AG04450 (cell line): ENCODE results near the gene ZDHHC7. TPM values are rescaled to one million over a fixed set of nuclear protein-coding genes. Genes with fewer than 3 reads are reported as not detected.

Source experiments
- CTCF ChIA-PET: fragments of 300-600, 350-600 bp; formaldehyde crosslinking; extraction: SDS; loops from one replicate; lab custom pipeline; 2022; ENCODE audit warnings: antibody characterized with exemption, inconsistent platforms; lab: Charles Lee
- POLR2A ChIA-PET: fragments of 350-600 bp; formaldehyde crosslinking; extraction: SDS; loops from one replicate; lab custom pipeline; 2021; ENCODE audit warnings: antibody characterized with exemption, inconsistent platforms; lab: Yijun Ruan, JAX
- DNase-seq: peaks from one replicate; pipeline ENCODE4 v3.0.0-alpha.2; 2011; ENCODE audit warnings: low read depth, low spot score
- H3K27ac ChIP-seq: one replicate; pipeline ENCODE4 v1.5.1; 2012; ENCODE audit warnings: low read depth, low read length, control low read depth
- H3K27me3 ChIP-seq: one replicate; pipeline ENCODE4 v1.6.0; 2012; ENCODE audit warnings: low read length; ENCODE audit not compliant: control insufficient read depth, insufficient read depth
- H3K4me3 ChIP-seq: 2 replicates; pipeline ENCODE4 v1.5.1; 2011; ENCODE audit warnings: mild to moderate bottlenecking, low read depth, low read length, control low read depth
- H3K9me3 ChIP-seq: 2 replicates; pipeline ENCODE4 v1.5.1; 2012; ENCODE audit warnings: low read length; ENCODE audit not compliant: control insufficient read depth, insufficient read depth
- polyA plus RNA-seq: library from polyadenylated mRNA; depleted of rRNA; stranded (reverse); fragments of >200 nt; gene quantifications from 2 replicates; pipeline ENCODE4 v1.2.3, GENCODE V29; 2011
- TF ChIP-seq, protein P1 (sequence below): IDR thresholded peaks from 2 replicates; pipeline ENCODE4 v1.5.1; 2011; ENCODE audit warnings: low read depth, low read length, control low read depth, inconsistent platforms

Gene ZDHHC7
- polyA plus RNA-seq, 1 experiment, result 136 TPM

DNA sequence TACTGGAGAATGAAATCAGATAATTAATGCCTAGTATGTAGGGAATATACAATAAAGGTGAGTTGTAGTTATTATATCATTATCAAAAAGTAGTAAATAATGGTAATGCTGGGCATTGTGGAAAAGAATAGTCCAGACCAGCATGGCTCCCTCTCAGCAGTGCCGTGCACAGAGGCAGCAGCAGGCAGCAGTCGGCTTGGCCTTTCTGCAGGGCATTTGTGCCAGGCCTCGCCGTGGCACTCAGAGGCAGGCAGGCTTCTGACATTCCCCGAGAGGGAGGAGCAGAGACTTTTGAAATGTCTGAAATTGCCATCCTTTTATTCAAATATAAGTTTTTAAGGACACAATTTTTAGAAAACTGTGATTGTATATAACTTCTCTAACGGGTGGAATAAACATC lies 31.3 kb upstream of the ZDHHC7 start:
- ChIA-PET POLR2A (interaction anchor here (0.6 kb wide), 1 partner anchor 27 kb away, joined by 8 read pairs; no protein-coding TSS in a partner anchor), CTCF (interaction anchor here (1.6 kb wide), 1 partner anchor 13 kb away, joined by 4 read pairs; no protein-coding TSS in a partner anchor)
- Histone ChIP-seq H3K27ac (no peak overlapping the region), H3K4me3 (no peak overlapping the region), H3K9me3 (no peaks in the 10 kb centered on the region; the same call in 1 of the 2 replicates), H3K27me3 (no peaks in the 10 kb centered on the region)
- no peak for DNase-seq
- TF ChIP-seq, protein P1, sequence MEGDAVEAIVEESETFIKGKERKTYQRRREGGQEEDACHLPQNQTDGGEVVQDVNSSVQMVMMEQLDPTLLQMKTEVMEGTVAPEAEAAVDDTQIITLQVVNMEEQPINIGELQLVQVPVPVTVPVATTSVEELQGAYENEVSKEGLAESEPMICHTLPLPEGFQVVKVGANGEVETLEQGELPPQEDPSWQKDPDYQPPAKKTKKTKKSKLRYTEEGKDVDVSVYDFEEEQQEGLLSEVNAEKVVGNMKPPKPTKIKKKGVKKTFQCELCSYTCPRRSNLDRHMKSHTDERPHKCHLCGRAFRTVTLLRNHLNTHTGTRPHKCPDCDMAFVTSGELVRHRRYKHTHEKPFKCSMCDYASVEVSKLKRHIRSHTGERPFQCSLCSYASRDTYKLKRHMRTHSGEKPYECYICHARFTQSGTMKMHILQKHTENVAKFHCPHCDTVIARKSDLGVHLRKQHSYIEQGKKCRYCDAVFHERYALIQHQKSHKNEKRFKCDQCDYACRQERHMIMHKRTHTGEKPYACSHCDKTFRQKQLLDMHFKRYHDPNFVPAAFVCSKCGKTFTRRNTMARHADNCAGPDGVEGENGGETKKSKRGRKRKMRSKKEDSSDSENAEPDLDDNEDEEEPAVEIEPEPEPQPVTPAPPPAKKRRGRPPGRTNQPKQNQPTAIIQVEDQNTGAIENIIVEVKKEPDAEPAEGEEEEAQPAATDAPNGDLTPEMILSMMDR, result no peak

DNA sequence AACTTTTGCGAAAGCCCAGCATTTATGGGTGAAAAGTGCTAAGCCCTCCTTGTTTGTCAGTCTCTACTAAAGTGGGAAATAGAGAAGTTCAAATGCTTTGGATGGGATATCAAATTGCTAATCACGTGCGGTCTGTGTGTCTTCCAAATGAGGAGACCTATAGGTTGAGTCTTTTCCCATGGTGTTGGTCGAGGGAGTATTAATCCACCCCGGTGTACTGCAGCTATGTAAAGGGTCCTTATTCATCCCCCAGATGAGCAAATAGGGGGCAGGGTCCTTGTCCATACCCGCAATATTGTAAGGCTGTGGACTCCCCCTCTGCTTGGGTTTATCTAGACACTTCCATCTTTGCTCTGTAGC lies 30.8 kb upstream of the ZDHHC7 start:
- POLR2A ChIA-PET, result no interaction called here
- H3K9me3 ChIP-seq, result no peaks in the 10 kb centered on the region; the same call in 1 of the 2 replicates
- H3K27ac ChIP-seq, result no peak overlapping the region
- CTCF ChIA-PET, result interaction anchor here (1.6 kb wide), 1 partner anchor 14 kb away, joined by 4 read pairs; no protein-coding TSS in a partner anchor
- DNase-seq, result no peak
- TF ChIP-seq, protein P1, result no peak
- no peaks in the 10 kb centered on the region for H3K27me3 ChIP-seq
- no peak overlapping the region for H3K4me3 ChIP-seq

DNA sequence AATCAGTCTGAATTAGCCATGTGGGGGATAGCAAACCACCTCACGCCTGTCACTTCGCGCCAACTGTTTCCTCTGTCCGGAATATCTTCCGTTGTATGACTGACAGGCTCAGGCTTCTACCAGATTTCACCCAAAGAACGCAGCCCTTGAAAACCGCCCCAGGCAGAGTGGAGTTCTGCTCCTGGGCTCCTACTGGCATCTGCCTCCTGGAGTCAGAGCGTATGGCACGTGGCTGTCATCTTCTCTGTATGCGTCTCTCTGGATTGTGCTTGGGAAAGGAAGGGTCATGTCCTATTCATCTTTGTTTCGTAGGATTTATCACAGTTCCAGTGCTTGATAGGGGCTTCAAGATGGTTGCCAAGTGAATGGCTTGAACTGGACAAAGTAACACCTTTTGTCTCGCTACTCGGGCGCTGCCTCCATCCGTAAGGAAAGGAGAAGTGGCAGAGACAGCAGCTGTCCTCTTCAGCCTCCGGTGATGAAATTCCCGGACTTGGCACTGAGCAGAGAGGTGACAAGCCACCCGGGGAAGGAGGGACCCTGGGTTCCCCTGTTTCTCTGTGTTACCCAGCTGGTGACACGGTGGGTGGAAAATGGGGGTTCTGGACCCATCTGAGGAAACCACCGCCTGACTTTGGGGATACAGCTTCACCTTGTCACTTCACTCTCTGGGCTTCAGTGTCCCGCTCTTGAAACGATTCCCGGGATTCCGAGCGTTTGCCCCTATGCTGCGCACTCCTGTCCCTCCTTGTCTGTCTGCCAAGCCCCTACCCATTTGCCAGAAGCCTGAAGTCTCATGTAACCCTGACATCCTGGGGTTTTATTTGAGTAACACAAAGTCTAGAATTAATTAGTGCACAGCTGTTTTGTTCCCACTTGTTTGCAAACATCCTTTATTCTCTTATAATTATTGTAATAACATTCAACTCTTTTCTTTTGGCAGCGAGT lies 30.2 kb upstream of the ZDHHC7 start:
- Histone ChIP-seq H3K27me3 (no peaks in the 10 kb centered on the region), H3K4me3 (no peak overlapping the region), H3K27ac (no peak overlapping the region), H3K9me3 (no peaks in the 10 kb centered on the region; the same call in 1 of the 2 replicates)
- no peak for DNase-seq
- TF ChIP-seq, protein P1, result no peak
- POLR2A ChIA-PET, result no interaction called here
- CTCF ChIA-PET, result interaction anchor here (1.6 kb wide), 1 partner anchor 15 kb away, joined by 4 read pairs; no protein-coding TSS in a partner anchor

DNA sequence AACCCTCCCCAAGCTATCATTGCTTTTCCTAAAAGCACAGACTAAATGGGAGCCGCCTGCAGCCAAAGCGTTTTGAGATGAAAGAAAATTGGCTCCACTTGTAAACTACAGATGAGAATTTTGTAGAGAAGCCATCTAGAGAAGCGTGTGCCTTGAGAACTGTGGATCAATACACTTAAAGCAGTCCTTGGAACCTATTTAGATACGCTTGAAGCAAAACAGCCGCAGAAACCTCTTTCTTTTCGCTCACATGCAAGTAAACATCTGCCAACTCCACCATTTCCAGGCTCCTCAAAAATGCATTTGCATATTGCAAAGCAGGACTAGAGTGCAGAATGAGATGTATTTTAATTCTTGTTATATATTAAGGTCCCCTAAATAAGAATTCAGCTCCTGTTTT lies 29.4 kb upstream of the ZDHHC7 start:
- Histone ChIP-seq H3K4me3 (no peak overlapping the region), H3K27ac (no peak overlapping the region), H3K27me3 (no peaks in the 10 kb centered on the region), H3K9me3 (no peaks in the 10 kb centered on the region; the same call in 1 of the 2 replicates)
- no peak for DNase-seq
- ChIA-PET CTCF (interaction anchor here (1.0 kb wide), 1 partner anchor 70 kb away, joined by 3 read pairs; no protein-coding TSS in a partner anchor), POLR2A (no interaction called here)
- TF ChIP-seq, protein P1, result no peak

DNA sequence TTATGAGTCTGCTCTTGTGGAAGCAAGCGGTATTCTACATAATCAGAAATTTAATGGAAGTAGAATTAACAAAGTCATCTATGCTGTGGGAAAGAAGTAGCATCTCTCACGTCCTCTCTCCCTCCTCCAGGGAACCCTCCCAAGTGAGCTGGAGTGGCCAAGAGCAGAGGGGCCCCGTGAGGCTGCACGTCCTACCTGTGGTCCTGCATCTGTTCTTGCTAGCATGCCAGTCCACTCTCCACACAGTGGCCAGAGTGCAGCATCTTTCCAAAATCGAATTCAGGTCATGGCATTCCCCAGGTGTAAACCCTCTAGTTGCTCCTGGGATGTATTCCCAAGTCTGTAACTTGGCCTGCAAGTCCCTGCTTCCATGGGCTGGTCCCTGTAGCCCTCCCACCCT lies 26.4 kb upstream of the ZDHHC7 start:
- Histone ChIP-seq H3K4me3 (no peak overlapping the region), H3K27me3 (no peaks in the 10 kb centered on the region), H3K9me3 (no peaks in the 10 kb centered on the region), H3K27ac (no peak overlapping the region)
- POLR2A ChIA-PET, result no interaction called here
- no peak for DNase-seq
- CTCF ChIA-PET, result no interaction called here
- TF ChIP-seq, protein P1, result no peak
